CD4-positive, CD25-positive, alpha-beta regulatory T cell (primary cell): Measurements from ENCODE around the gene SERPINA4. TPM values are rescaled to one million over a fixed set of nuclear protein-coding genes. Genes with fewer than 3 reads are reported as not detected.
"Not testable (repeated sequence)": the region's sequence is repeated elsewhere in the genome, so short reads cannot be mapped to it uniquely, and the experiment has no call there.

ENCODE experiments used
- ATAC-seq, 2 donors: fragments of 150-1000 bp; cut with Tn5 transposase; one replicate each; pipeline ENCODE4 v1.10.0; 2021; ENCODE audit warnings: low read depth in 2 of 2, moderate number of reproducible peaks in 2 of 2, moderate library complexity in 1 of 2
- DNase-seq, 3 donors: peaks; one replicate each; pipeline versions ENCODE4 v3.0.0 to v3.0.0-alpha.2; 2012 to 2022; ENCODE audit warnings: mixed read lengths in 1 of 3
- H3K27ac ChIP-seq: one replicate; pipeline ENCODE4 v1.7.0; 2013; ENCODE audit warnings: mild to moderate bottlenecking, low read length; ENCODE audit not compliant: insufficient read depth, poor library complexity, severe bottlenecking
- H3K27me3 ChIP-seq: one replicate; pipeline ENCODE4 v1.7.0; 2013; ENCODE audit warnings: low read length; ENCODE audit not compliant: control insufficient read depth, insufficient read depth
- H3K36me3 ChIP-seq: one replicate; pipeline ENCODE4 v1.7.0; 2013; ENCODE audit warnings: mild to moderate bottlenecking, low read length, moderate library complexity; ENCODE audit not compliant: control insufficient read depth, insufficient read depth
- H3K4me1 ChIP-seq: 2 replicates; pipeline ENCODE4 v1.7.0; 2013; ENCODE audit warnings: mild to moderate bottlenecking, low read length; ENCODE audit not compliant: insufficient read depth, control insufficient read depth, poor library complexity, severe bottlenecking
- H3K4me3 ChIP-seq: one replicate; pipeline ENCODE4 v1.7.0; 2013; ENCODE audit warnings: low read depth, mild to moderate bottlenecking, low read length, moderate library complexity
- H3K9me3 ChIP-seq, 2 experiments: 1 replicate in 1 of 2; 2 replicates in 1 of 2; pipeline ENCODE4 v1.7.0; 2013; ENCODE audit warnings: low read length in 2 of 2, mild to moderate bottlenecking in 1 of 2, moderate library complexity in 1 of 2; ENCODE audit not compliant: control insufficient read depth in 2 of 2
- H3K27ac Mint-ChIP-seq, 3 donors: one replicate each; pipeline ENCODE4 v1.8.0; 2020 to 2022; ENCODE audit warnings: mild to moderate bottlenecking in 3 of 3, mixed read lengths in 3 of 3, moderate library complexity in 2 of 3
- H3K27me3 Mint-ChIP-seq: one replicate; pipeline ENCODE4 v1.8.0; 2022; ENCODE audit warnings: mild to moderate bottlenecking, mixed read lengths
- H3K36me3 Mint-ChIP-seq: one replicate; pipeline ENCODE4 v1.8.0; 2020; ENCODE audit warnings: mixed read lengths
- H3K4me1 Mint-ChIP-seq, 4 donors: one replicate each; pipeline ENCODE4 v1.8.0; 2020 to 2022; ENCODE audit warnings: mixed read lengths in 4 of 4, mild to moderate bottlenecking in 1 of 4
- H3K4me3 Mint-ChIP-seq, 4 donors: one replicate each; pipeline ENCODE4 v1.8.0; 2020 to 2022; ENCODE audit warnings: mild to moderate bottlenecking in 4 of 4, mixed read lengths in 4 of 4, moderate library complexity in 3 of 4
- H3K9me3 Mint-ChIP-seq, 7 donors: one replicate each; pipeline ENCODE4 v1.8.0; 2020 to 2022; ENCODE audit warnings: mixed read lengths in 7 of 7, mild to moderate bottlenecking in 3 of 7, moderate library complexity in 2 of 7
- polyA plus RNA-seq, 4 donors: library from polyadenylated mRNA; unstranded; fragments of 300-500 nt; fragmentation: Illumina TruSeq; gene quantifications; one replicate each; pipeline ENCODE4 v1.2.3, GENCODE V29; 2021
- total RNA-seq: library from RNA; stranded (reverse); gene quantifications from one replicate; pipeline ENCODE4 v1.2.3, GENCODE V29; 2022

Gene SERPINA4
- total and polyA plus RNA-seq, 5 donors from 2014 or later: not detected

DNA sequence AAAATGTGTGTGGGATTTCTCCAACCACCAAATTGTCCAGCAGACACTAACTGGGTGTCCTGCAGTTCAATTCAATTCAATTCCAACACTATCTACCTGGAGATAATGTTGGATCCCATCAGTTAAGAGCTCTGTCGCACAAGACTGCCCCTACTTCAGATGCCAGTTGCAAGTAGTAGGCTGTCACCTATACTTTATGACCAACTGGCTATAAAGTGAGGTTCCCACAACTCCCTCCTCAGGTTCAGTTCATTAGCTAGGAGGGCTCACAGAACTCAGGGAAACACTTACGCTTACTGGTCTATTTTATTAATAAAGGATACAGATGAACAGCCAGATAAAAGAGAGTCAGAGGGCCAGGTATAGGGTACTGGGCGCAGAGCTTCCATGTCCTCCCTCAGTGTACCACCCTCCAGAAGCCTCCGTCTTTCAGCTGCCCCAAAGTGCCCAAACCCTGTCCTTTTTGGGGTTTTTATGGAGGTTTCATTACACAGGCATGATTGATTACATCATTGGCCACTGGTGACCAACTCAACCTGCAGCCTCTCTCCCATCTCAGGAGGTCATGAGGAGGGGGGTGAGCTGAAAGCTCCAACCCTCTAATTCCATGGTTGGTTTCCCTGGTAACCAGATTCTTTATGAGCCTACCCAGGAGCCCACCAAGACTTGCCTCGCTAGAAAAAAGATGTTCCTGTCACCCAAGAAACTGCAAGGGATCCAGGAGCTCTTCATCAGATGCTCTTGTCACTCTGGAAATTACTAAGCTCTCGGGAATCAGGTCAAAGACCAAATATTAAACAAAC, 12.4 kb downstream of the SERPINA4 start:
- H3K27ac Mint-ChIP-seq: no peak overlapping the region
- ATAC-seq: no peak

DNA sequence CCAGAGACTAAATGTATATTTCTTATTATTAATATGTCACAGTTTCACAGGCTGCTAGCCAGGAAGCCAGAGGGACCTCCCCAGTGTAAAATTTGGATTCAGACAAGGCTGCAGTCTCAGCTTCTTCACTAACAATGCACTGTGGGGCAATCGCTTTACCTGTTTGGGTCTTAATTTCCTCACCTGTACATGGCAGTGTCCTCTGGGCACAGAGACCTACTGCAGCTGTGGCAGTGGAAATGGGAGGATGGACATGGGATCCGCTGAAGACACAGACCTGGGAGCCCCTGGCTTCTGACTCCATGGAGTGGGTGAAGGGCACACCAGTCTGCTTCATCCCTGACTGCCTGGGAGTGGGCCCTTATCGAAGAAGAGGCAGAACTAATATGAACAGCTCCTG, 13.1 kb downstream of the SERPINA4 start:
- Mint-ChIP-seq H3K9me3 (peaks cover 0 to 5% (median 0%) of the 10 kb centered on the region in 7 donors), H3K36me3 (no peaks in the 10 kb centered on the region), H3K27me3 (no peaks in the 10 kb centered on the region), H3K4me3 (no peak overlapping the region), H3K27ac (no peak overlapping the region), H3K4me1 (no peaks in the 10 kb centered on the region)
- no peak overlapping the region for H3K27ac ChIP-seq
- DNase-seq (no peak), ATAC-seq (no peak)
- no peaks in the 10 kb centered on the region for H3K4me1 ChIP-seq
- H3K4me3 ChIP-seq: no peak overlapping the region
- no peaks in the 10 kb centered on the region for H3K9me3 ChIP-seq
- H3K27me3 ChIP-seq: no peaks in the 10 kb centered on the region
- H3K36me3 ChIP-seq: no peaks in the 10 kb centered on the region

More for the DNA sequence above, 12.4 kb downstream of the SERPINA4 start:
- Mint-ChIP-seq H3K4me1 (no peaks in the 10 kb centered on the region), H3K4me3 (no peak overlapping the region), H3K9me3 (peaks cover 0 to 2% (median 0%) of the 10 kb centered on the region in 7 donors), H3K36me3 (no peaks in the 10 kb centered on the region), H3K27me3 (no peaks in the 10 kb centered on the region)
- no peaks in the 10 kb centered on the region for H3K9me3 ChIP-seq
- no peaks in the 10 kb centered on the region for H3K36me3 ChIP-seq
- H3K4me3 ChIP-seq: no peak overlapping the region
- no peak overlapping the region for H3K27ac ChIP-seq
- DNase-seq: no peak
- H3K4me1 ChIP-seq: no peaks in the 10 kb centered on the region
- H3K27me3 ChIP-seq: no peaks in the 10 kb centered on the region

DNA sequence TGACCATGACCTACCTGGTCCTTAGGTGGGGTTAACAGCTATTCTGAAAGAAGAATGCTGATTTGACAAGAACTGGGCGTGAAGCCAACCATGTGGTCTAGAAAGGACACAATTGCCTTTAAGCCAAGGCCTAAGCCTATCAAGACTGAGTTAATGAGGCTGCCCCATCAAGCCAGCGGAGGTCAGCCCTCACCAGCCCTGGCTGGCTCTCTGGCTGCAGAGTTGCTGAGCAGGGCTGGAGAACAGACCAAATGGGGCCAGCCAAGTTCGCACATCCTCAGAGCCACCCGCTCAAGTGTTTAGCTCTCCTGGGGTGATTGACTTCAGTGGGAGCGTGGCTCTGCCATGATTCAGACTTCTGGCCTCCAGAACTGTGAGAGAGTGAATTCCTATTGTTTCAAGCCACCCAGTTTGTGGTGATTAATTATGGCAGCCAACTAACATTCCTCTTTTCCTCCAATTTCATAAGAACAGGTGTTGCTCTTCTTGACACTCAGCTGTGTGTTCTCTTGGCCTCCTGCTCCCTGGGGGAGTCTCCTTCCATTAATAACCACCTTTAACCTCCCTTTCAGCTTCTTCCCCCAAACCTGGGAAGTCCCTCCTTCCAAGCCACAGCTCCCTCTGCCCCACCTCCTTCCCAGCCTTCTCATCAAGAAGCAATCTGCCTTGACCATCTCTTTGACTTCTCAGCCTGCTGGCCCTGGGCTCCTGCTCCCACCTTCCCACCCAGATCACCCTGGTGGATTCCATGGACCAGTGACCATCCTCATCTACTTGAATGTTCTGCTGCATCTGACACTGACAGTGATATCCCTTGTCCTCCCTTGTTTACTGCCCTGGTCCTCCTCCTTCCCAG, 14.7 kb downstream of the SERPINA4 start:
- Mint-ChIP-seq H3K27ac (no peak overlapping the region), H3K36me3 (no peaks in the 10 kb centered on the region), H3K4me3 (no peak overlapping the region), H3K27me3 (no peaks in the 10 kb centered on the region), H3K4me1 (no peaks in the 10 kb centered on the region), H3K9me3 (peaks cover 0 to 4% (median 0%) of the 10 kb centered on the region in 7 donors)
- H3K27me3 ChIP-seq: no peaks in the 10 kb centered on the region
- no peaks in the 10 kb centered on the region for H3K36me3 ChIP-seq
- no peak for ATAC-seq
- H3K4me3 ChIP-seq: no peak overlapping the region
- H3K27ac ChIP-seq: no peak overlapping the region
- no peaks in the 10 kb centered on the region for H3K9me3 ChIP-seq
- DNase-seq: no peak
- H3K4me1 ChIP-seq: no peaks in the 10 kb centered on the region

DNA sequence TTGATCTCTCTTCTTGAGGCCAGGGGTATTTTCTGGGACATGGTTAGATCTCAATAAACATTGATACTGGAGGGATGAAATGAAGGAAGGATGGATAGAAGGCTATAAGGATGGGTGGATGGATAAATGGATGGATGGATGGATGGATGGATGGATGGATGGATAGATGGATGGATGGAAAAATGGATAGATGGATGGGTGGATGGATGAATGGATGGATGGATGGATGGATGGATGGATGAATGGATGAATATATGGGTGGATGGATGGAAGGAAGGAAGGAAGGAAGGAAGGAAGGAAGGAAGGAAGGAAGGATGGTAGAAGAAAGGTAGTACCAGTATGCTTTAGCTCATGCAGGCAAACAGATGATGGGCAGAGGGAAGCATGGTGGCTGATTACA, 16.2 kb downstream of the SERPINA4 start:
- H3K27me3 Mint-ChIP-seq, H3K27ac ChIP-seq, H3K27me3 ChIP-seq, ATAC-seq, DNase-seq, H3K4me3 Mint-ChIP-seq, H3K9me3 Mint-ChIP-seq, H3K36me3 ChIP-seq, H3K36me3 Mint-ChIP-seq, H3K4me3 ChIP-seq, H3K4me1 Mint-ChIP-seq, H3K27ac Mint-ChIP-seq, H3K4me1 ChIP-seq, H3K9me3 ChIP-seq: not testable (repeated sequence)

DNA sequence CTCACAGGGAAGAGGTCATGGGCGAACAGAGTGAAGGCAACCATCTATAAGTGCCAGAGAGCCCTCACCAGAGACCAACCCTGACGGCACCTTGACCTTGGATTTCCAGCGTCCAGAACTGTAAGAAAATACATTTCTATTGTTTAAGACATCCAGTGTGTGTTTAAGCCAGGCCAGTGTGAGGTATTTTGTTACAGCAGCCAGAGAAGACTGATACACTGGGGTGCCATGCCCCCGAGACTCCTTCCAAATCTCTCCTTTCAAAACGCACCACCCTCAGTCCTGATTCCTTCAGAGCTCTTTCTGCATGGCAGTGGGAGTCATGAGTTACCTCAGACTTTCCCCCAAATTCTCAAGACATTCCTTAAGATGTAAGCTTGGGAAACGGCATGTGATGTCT, 17.5 kb downstream of the SERPINA4 start:
- Mint-ChIP-seq H3K27ac (no peak overlapping the region), H3K9me3 (peaks cover 0 to 7% (median 0%) of the 10 kb centered on the region in 7 donors), H3K36me3 (no peaks in the 10 kb centered on the region), H3K4me3 (no peak overlapping the region), H3K27me3 (no peaks in the 10 kb centered on the region), H3K4me1 (no peaks in the 10 kb centered on the region)
- Histone ChIP-seq H3K9me3 (no peaks in the 10 kb centered on the region), H3K4me1 (no peaks in the 10 kb centered on the region), H3K27ac (no peak overlapping the region), H3K27me3 (no peaks in the 10 kb centered on the region), H3K4me3 (no peak overlapping the region), H3K36me3 (no peaks in the 10 kb centered on the region)
- no peak for DNase-seq
- no peak for ATAC-seq

DNA sequence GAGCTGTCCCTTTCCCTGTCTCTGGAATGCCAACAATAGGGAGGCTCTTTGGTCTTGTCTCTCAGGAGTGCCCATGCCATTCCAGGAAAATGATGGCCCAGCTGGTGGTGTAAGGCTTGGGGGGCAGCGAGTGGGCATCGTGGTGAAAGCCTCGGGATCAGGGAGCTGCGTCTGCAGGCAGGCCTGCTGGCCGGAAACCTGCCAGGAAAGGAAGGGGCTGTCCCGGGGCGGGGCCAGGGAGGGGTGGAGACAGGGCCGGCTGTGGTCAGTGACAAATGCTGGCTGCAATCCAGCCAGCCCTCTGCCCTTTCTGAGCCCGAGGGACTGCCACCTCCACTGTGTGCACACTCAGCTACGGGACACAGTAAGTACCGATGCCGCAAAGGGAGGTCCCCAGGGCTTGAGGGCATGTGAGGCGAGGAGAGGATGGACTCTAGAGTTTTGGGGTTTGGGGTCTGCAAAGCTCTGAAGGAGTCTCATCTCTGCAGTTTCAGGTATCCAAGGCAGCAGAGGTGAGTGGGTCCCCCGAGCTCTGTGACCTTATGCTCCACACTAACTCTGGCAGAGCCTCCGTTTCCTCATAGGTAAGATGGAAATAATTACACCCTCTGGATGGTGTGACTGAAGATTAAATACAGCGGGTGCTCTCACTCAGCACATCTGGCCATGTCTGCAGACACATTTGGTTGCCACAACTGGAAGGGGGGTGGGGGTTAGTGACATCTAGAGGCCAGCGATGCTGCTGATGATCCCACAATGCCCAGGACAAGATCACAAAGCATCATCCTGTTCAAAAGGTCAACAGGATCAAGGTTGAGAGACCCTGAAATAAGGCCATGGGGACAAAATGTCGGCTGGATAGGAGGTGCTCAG, 20.1 kb downstream of the SERPINA4 start, which contains the start of gene SERPINA5:
TSS of gene SERPINA5 (plus strand) at position 300 of the 873 bp plus-strand sequence. CDS start 5,937 bp downstream, outside the sequence.
- no peak within 1 kb of the TSS for H3K27ac ChIP-seq
- H3K9me3 ChIP-seq: no peaks in the 10 kb centered on the region
- ATAC-seq: no peak
- Mint-ChIP-seq H3K27me3 (no peaks in the 10 kb centered on the region), H3K27ac (no peak within 1 kb of the TSS), H3K9me3 (peaks cover 0 to 7% (median 0%) of the 10 kb centered on the region in 7 donors), H3K36me3 (no peaks in the 10 kb centered on the region), H3K4me3 (no peak within 1 kb of the TSS), H3K4me1 (no peaks in the 10 kb centered on the region)
- no peaks in the 10 kb centered on the region for H3K27me3 ChIP-seq
- H3K4me3 ChIP-seq: no peak within 1 kb of the TSS
- H3K36me3 ChIP-seq: no peaks in the 10 kb centered on the region
- no peaks in the 10 kb centered on the region for H3K4me1 ChIP-seq
- no peak for DNase-seq

DNA sequence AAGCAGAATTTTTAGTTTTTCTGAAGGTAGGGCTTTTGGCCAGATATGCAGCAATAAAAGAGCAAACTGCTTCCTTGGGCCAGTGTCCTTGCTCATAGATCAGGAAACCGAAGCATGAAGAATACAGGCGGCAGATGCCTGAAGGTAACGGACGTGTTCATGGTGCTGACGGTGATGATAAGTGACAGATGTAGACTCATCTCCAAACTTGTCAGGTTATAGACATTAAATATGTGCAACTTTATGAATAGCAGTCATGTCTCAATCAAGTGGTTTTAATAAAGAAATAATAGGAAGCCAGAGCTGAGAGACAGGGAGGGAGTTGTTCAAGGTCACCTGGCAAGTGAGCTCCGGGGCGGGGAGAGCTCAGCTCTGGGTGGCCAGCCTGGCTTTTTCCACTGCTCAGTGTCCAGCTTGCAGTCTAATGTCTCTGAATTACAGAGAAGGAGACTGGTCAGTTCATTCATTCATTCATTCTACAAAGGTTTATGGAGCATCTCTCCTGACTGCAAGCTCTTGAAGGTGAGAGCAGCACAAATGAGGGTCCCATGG, 21.0 kb downstream of the SERPINA4 start:
- Histone ChIP-seq H3K36me3 (no peaks in the 10 kb centered on the region), H3K4me1 (no peaks in the 10 kb centered on the region), H3K4me3 (no peak overlapping the region), H3K27me3 (no peaks in the 10 kb centered on the region), H3K9me3 (no peaks in the 10 kb centered on the region), H3K27ac (no peak overlapping the region)
- DNase-seq: no peak
- no peak for ATAC-seq
- peaks cover 0 to 7% (median 0%) of the 10 kb centered on the region in 7 donors for H3K9me3 Mint-ChIP-seq
- H3K4me1 Mint-ChIP-seq: no peaks in the 10 kb centered on the region
- no peaks in the 10 kb centered on the region for H3K36me3 Mint-ChIP-seq
- no peaks in the 10 kb centered on the region for H3K27me3 Mint-ChIP-seq
- no peak overlapping the region for H3K27ac Mint-ChIP-seq
- H3K4me3 Mint-ChIP-seq: no peak overlapping the region
